Stimulated activated effector memory CD8-positive, alpha-beta T cell treated with anti-CD3 and anti-CD28 coated beads, Interleukin-12 subunit alpha, Interleukin-12 subunit beta, amount 100 ng/mL, for 72 hours (primary cell): ENCODE measurements around the gene CEP112.
A peak's percentile ranks its signal among the peaks of the same experiment; 100 is the strongest.

Source experiments
- ATAC-seq: fragments of 150-1000 bp; cut with Tn5 transposase; 2 replicates; pipeline ENCODE4 v1.10.0; 2021
- DNase-seq, 2 donors: peaks; one replicate each; pipeline ENCODE4 v3.0.0; 2021 to 2022; ENCODE audit warnings: low spot score in 2 of 2
- H3K27ac Mint-ChIP-seq: one replicate; pipeline ENCODE4 v1.8.0; 2022; ENCODE audit warnings: mild to moderate bottlenecking, mixed read lengths
- H3K36me3 Mint-ChIP-seq: one replicate; pipeline ENCODE4 v1.8.0; 2022; ENCODE audit warnings: mild to moderate bottlenecking, mixed read lengths
- H3K4me1 Mint-ChIP-seq: one replicate; pipeline ENCODE4 v1.8.0; 2022; ENCODE audit warnings: mixed read lengths
- H3K4me3 Mint-ChIP-seq: one replicate; pipeline ENCODE4 v1.8.0; 2022; ENCODE audit warnings: mild to moderate bottlenecking, mixed read lengths
- H3K9me3 Mint-ChIP-seq: one replicate; pipeline ENCODE4 v1.8.0; 2022; ENCODE audit warnings: mixed read lengths

The CEP112 gene

GRCh38 chr17:65664696-65665095 lies 527.2 kb downstream of the CEP112 start:
- Mint-ChIP-seq H3K4me3 (no peak overlapping the region), H3K27ac (no peak overlapping the region), H3K36me3 (no peaks in the 10 kb centered on the region)

GRCh38 chr17:65664266-65664665 lies 527.7 kb downstream of the CEP112 start:
- H3K9me3 Mint-ChIP-seq, result no peaks in the 10 kb centered on the region
- H3K4me1 Mint-ChIP-seq, result peaks cover 8% of the 10 kb centered on the region
- DNase-seq (no peak), ATAC-seq (no peak)
- no peak overlapping the region for H3K27ac Mint-ChIP-seq
- no peaks in the 10 kb centered on the region for H3K36me3 Mint-ChIP-seq
- H3K4me3 Mint-ChIP-seq, result no peak overlapping the region

More at GRCh38 chr17:65664696-65665095, 527.2 kb downstream of the CEP112 start:
- Mint-ChIP-seq H3K9me3 (no peaks in the 10 kb centered on the region), H3K4me1 (peaks cover 8% of the 10 kb centered on the region)
- ATAC-seq (no peak), DNase-seq (no peak)

- H3K36me3 Mint-ChIP-seq, result no peaks in the 10 kb centered on the region
- H3K4me3 Mint-ChIP-seq, result no peak overlapping the region
- DNase-seq (no peak), ATAC-seq (no peak)
- H3K27ac Mint-ChIP-seq, result no peak overlapping the region
- peaks cover 14% of the 10 kb centered on the region for H3K4me1 Mint-ChIP-seq
- no peaks in the 10 kb centered on the region for H3K9me3 Mint-ChIP-seq
Measured at GRCh38 chr17:65662196-65662595, 529.7 kb downstream of the CEP112 start.

- ATAC-seq (no peak), DNase-seq (no peak)
- Mint-ChIP-seq H3K36me3 (no peaks in the 10 kb centered on the region), H3K4me3 (no peak overlapping the region), H3K27ac (no peak overlapping the region), H3K9me3 (no peaks in the 10 kb centered on the region), H3K4me1 (peaks cover 14% of the 10 kb centered on the region)
Measured at GRCh38 chr17:65660947-65661346, 531.0 kb downstream of the CEP112 start.

GRCh38 chr17:65660078-65660477 lies 531.9 kb downstream of the CEP112 start:
- Mint-ChIP-seq H3K4me1 (peaks cover 14% of the 10 kb centered on the region), H3K27ac (no peak overlapping the region), H3K4me3 (no peak overlapping the region), H3K36me3 (no peaks in the 10 kb centered on the region), H3K9me3 (no peaks in the 10 kb centered on the region)
- ATAC-seq (no peak), DNase-seq (no peak)

- peaks cover 14% of the 10 kb centered on the region for H3K4me1 Mint-ChIP-seq
- no peak overlapping the region for H3K27ac Mint-ChIP-seq
Measured at GRCh38 chr17:65659512-65659911, 532.4 kb downstream of the CEP112 start.

GRCh38 chr17:65657251-65657828 lies 534.6 kb downstream of the CEP112 start:
- DNase-seq (no peak), ATAC-seq (no peak)
- H3K36me3 Mint-ChIP-seq, result no peaks in the 10 kb centered on the region
- H3K27ac Mint-ChIP-seq, result no peak overlapping the region
- no peak overlapping the region for H3K4me3 Mint-ChIP-seq
- peaks cover 14% of the 10 kb centered on the region for H3K4me1 Mint-ChIP-seq
- H3K9me3 Mint-ChIP-seq, result no peaks in the 10 kb centered on the region

More at GRCh38 chr17:65659512-65659911, 532.4 kb downstream of the CEP112 start:
- DNase-seq (no peak), ATAC-seq (no peak)
- Mint-ChIP-seq H3K9me3 (no peaks in the 10 kb centered on the region), H3K36me3 (no peaks in the 10 kb centered on the region), H3K4me3 (no peak overlapping the region)

GRCh38 chr17:65656390-65657250 lies 535.3 kb downstream of the CEP112 start:
- DNase-seq, result peak in 1 of 2 donors; percentile 56

GRCh38 chr17:65655706-65656105 lies 536.2 kb downstream of the CEP112 start:
- H3K4me3 Mint-ChIP-seq, result no peak overlapping the region
- peaks cover 11% of the 10 kb centered on the region for H3K4me1 Mint-ChIP-seq
- ATAC-seq, result no peak
- H3K36me3 Mint-ChIP-seq, result no peaks in the 10 kb centered on the region
- DNase-seq, result no peak
- H3K27ac Mint-ChIP-seq, result no peak overlapping the region
- no peaks in the 10 kb centered on the region for H3K9me3 Mint-ChIP-seq

More at GRCh38 chr17:65656390-65657250, 535.3 kb downstream of the CEP112 start:
- H3K9me3 Mint-ChIP-seq, result no peaks in the 10 kb centered on the region
- no peaks in the 10 kb centered on the region for H3K36me3 Mint-ChIP-seq
- peaks cover 14% of the 10 kb centered on the region for H3K4me1 Mint-ChIP-seq
- no peak overlapping the region for H3K4me3 Mint-ChIP-seq
- ATAC-seq, result peak; percentile 96
- H3K27ac Mint-ChIP-seq, result no peak overlapping the region

- Mint-ChIP-seq H3K36me3 (no peaks in the 10 kb centered on the region), H3K27ac (no peak overlapping the region), H3K4me3 (no peak overlapping the region), H3K9me3 (peaks cover 9% of the 10 kb centered on the region), H3K4me1 (no peaks in the 10 kb centered on the region)
- no peak for ATAC-seq
- DNase-seq, result no peak
Measured at GRCh38 chr17:65644545-65644944, 547.4 kb downstream of the CEP112 start.

- no peak for DNase-seq
- Mint-ChIP-seq H3K9me3 (peaks cover 3% of the 10 kb centered on the region), H3K27ac (no peak overlapping the region), H3K4me1 (no peaks in the 10 kb centered on the region), H3K36me3 (no peaks in the 10 kb centered on the region), H3K4me3 (no peak overlapping the region)
- ATAC-seq, result no peak
Measured at GRCh38 chr17:65638221-65638975, 553.5 kb downstream of the CEP112 start.

- H3K9me3 Mint-ChIP-seq, result peaks cover 3% of the 10 kb centered on the region
- H3K4me1 Mint-ChIP-seq, result no peaks in the 10 kb centered on the region
- H3K36me3 Mint-ChIP-seq, result no peaks in the 10 kb centered on the region
- DNase-seq (no peak), ATAC-seq (no peak)
- no peak overlapping the region for H3K27ac Mint-ChIP-seq
- H3K4me3 Mint-ChIP-seq, result no peak overlapping the region
Measured at GRCh38 chr17:65637786-65638185, 554.1 kb downstream of the CEP112 start.

- no peaks in the 10 kb centered on the region for H3K36me3 Mint-ChIP-seq
- no peak overlapping the region for H3K27ac Mint-ChIP-seq
- no peaks in the 10 kb centered on the region for H3K4me1 Mint-ChIP-seq
- no peak for ATAC-seq
- H3K4me3 Mint-ChIP-seq, result no peak overlapping the region
- no peaks in the 10 kb centered on the region for H3K9me3 Mint-ChIP-seq
- no peak for DNase-seq
Measured at GRCh38 chr17:65634533-65634932, 557.4 kb downstream of the CEP112 start.

- H3K4me3 Mint-ChIP-seq, result no peak overlapping the region
- H3K4me1 Mint-ChIP-seq, result no peaks in the 10 kb centered on the region
- no peaks in the 10 kb centered on the region for H3K36me3 Mint-ChIP-seq
- DNase-seq (no peak), ATAC-seq (no peak)
- H3K27ac Mint-ChIP-seq, result no peak overlapping the region
- H3K9me3 Mint-ChIP-seq, result no peaks in the 10 kb centered on the region
Measured at GRCh38 chr17:65633988-65634387, 557.9 kb downstream of the CEP112 start.

GRCh38 chr17:65633146-65633881 lies 558.6 kb downstream of the CEP112 start:
- no peak for ATAC-seq
- Mint-ChIP-seq H3K36me3 (no peaks in the 10 kb centered on the region), H3K4me3 (no peak overlapping the region), H3K4me1 (no peaks in the 10 kb centered on the region), H3K9me3 (no peaks in the 10 kb centered on the region), H3K27ac (no peak overlapping the region)
- no peak for DNase-seq
